ENCODE data around the gene SLC6A11.

DNA sequence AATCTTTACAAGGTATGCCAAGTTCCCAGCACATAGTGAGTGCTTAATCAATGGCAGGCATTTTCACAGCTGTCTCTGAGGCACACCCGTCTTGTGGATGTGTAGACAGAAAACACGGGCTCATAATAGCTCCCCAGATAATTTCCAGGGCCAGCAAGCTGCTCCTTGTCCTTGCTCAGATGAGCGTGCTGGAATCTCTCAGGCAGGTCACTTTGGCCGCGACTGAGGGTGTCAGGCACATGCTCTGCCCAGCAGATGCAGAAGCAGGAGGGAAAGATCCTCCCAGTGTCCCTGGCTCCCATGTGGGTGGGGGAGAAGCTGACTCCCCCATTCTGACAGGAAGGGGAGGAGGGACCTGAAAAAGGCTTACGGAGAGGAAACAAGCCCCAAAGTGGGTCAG, 141.0 kb downstream of the SLC6A11 start:
- no peak for TF ChIP-seq POLR2AphosphoS5 (IDR thresholded peaks at IDR 0.05; ENCODE audit: insufficient read depth, low read depth, low read length)
- TF ChIP-seq, protein P1, sequence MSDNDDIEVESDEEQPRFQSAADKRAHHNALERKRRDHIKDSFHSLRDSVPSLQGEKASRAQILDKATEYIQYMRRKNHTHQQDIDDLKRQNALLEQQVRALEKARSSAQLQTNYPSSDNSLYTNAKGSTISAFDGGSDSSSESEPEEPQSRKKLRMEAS (IDR thresholded peaks at IDR 0.05; ENCODE audit: insufficient read depth, insufficient read length), result no peak
- TF ChIP-seq POLR2A (IDR thresholded peaks at IDR 0.05; ENCODE audit: low read depth, low read length), result no peak
- no peak for TF ChIP-seq JUN (IDR thresholded peaks at IDR 0.05; ENCODE audit: borderline replicate concordance, insufficient read depth, insufficient read length, low read depth)
- TF ChIP-seq EZH2 (IDR thresholded peaks at IDR 0.05; ENCODE audit: borderline replicate concordance, low read depth, low read length, severe bottlenecking), result no peak
- TF ChIP-seq, protein P2, sequence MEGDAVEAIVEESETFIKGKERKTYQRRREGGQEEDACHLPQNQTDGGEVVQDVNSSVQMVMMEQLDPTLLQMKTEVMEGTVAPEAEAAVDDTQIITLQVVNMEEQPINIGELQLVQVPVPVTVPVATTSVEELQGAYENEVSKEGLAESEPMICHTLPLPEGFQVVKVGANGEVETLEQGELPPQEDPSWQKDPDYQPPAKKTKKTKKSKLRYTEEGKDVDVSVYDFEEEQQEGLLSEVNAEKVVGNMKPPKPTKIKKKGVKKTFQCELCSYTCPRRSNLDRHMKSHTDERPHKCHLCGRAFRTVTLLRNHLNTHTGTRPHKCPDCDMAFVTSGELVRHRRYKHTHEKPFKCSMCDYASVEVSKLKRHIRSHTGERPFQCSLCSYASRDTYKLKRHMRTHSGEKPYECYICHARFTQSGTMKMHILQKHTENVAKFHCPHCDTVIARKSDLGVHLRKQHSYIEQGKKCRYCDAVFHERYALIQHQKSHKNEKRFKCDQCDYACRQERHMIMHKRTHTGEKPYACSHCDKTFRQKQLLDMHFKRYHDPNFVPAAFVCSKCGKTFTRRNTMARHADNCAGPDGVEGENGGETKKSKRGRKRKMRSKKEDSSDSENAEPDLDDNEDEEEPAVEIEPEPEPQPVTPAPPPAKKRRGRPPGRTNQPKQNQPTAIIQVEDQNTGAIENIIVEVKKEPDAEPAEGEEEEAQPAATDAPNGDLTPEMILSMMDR (IDR thresholded peaks at IDR 0.05; ENCODE audit: extremely low read depth in 1 of 2, insufficient read depth in 1 of 2, low read depth in 1 of 2, low read length in 2 of 2), result no peak
- no peak for TF ChIP-seq GATA2 (IDR thresholded peaks at IDR 0.05; ENCODE audit: insufficient read depth, insufficient read length, low read depth, low read length)
